ENCODE results near the gene DOC2A. TPM values are rescaled to one million over a fixed set of nuclear protein-coding genes. Genes with fewer than 3 reads are reported as not detected.

Gene DOC2A
- total and polyA plus RNA-seq, 9 of the 15 experiments (the other 6 are each of a cell fraction or from before 2014, with no cell fraction given) = 0.03 to 0.38 (median 0.28) TPM; not detected in 1

GRCh38 chr16:30052671-30053372 is 42.0 kb upstream of the DOC2A start (continued):
- TF ChIP-seq E2F4 (CRISPR knock-in tag; IDR thresholded peaks at IDR 0.05; ENCODE audit: low read depth) (peak; percentile 96), CHD4 (IDR thresholded peaks at IDR 0.05; ENCODE audit: insufficient read depth, insufficient replicate concordance, low read depth, low read length, poor library complexity, severe bottlenecking) (no peak), DNMT1 (IDR thresholded peaks at IDR 0.05) (no peak), ZNF398 (CRISPR knock-in tag; IDR thresholded peaks at IDR 0.05) (no peak), GATAD2A (IDR thresholded peaks at IDR 0.05) (no peak), ZNF408 (CRISPR knock-in tag; IDR thresholded peaks at IDR 0.05; ENCODE audit: low read depth) (no peak), HNRNPLL (IDR thresholded peaks at IDR 0.05; ENCODE audit: low read depth, low read length, poor library complexity, severe bottlenecking) (peak; percentile 60), TCF7 (IDR thresholded peaks at IDR 0.05; ENCODE audit: borderline replicate concordance) (peak; percentile 58; the same call in 1 of the 2 replicates), FUS (optimal IDR thresholded peaks at IDR 0.05; ENCODE audit: low read depth, low read length) (no peak), NFE2 (IDR thresholded peaks at IDR 0.05; ENCODE audit: low read depth) (0 out of 2 replicates have a peak, but pooled peaks have one; percentile 15), CAMTA2 (CRISPR knock-in tag; conservative IDR thresholded peaks at IDR 0.05) (no peak), ZNF766 (CRISPR knock-in tag; conservative IDR thresholded peaks at IDR 0.05) (0 out of 2 replicates have a peak, but pooled peaks have one; percentile 43), CREB3L1 (IDR thresholded peaks at IDR 0.05; ENCODE audit: borderline replicate concordance, low read depth) (no peak)
